Large intestine (tissue), 3 donors: Measurements from ENCODE around the gene C10orf120. TPM values are rescaled to one million over a fixed set of nuclear protein-coding genes. Genes with fewer than 3 reads are reported as not detected.
A peak's percentile ranks its signal among the peaks of the same experiment; 100 is the strongest.

Experiments
- DNase-seq, 2 donors: peaks; one replicate each; pipeline versions ENCODE4 v3.0.0 to v3.0.0-alpha.2; 2013
- H3K27ac ChIP-seq: one replicate; pipeline ENCODE4 v1.5.1; 2013; ENCODE audit warnings: low read length
- H3K27me3 ChIP-seq: 2 replicates; pipeline ENCODE4 v1.6.1; 2013; ENCODE audit warnings: low read length; ENCODE audit not compliant: control insufficient read depth, insufficient read depth
- H3K36me3 ChIP-seq: 2 replicates; pipeline ENCODE4 v1.6.1; 2013; ENCODE audit warnings: low read length; ENCODE audit not compliant: control insufficient read depth, insufficient read depth
- H3K4me1 ChIP-seq: one replicate; pipeline ENCODE4 v1.6.1; 2013; ENCODE audit warnings: low read length; ENCODE audit not compliant: control insufficient read depth, insufficient read depth
- H3K4me3 ChIP-seq: one replicate; pipeline ENCODE4 v1.5.1; 2013; ENCODE audit warnings: low read length
- H3K9me3 ChIP-seq: one replicate; pipeline ENCODE4 v1.6.1; 2013; ENCODE audit warnings: mild to moderate bottlenecking, low read depth, low read length, moderate library complexity; ENCODE audit not compliant: control insufficient read depth
- WGBS: methylation state at CpG from one replicate; pipeline ENCODE4 v1.1.5; 2013; ENCODE audit warnings: low lambda C conversion rate; ENCODE audit not compliant: insufficient coverage; 5-methylcytosine and 5-hydroxymethylcytosine counted together
- polyA plus RNA-seq: library from polyadenylated mRNA; unstranded; fragments of 120-200 nt; gene quantifications from one replicate; pipeline ENCODE4 v1.2.1, GENCODE V29; 2013

The C10orf120 gene
- polyA plus RNA-seq, 1 donor: not detected

DNA sequence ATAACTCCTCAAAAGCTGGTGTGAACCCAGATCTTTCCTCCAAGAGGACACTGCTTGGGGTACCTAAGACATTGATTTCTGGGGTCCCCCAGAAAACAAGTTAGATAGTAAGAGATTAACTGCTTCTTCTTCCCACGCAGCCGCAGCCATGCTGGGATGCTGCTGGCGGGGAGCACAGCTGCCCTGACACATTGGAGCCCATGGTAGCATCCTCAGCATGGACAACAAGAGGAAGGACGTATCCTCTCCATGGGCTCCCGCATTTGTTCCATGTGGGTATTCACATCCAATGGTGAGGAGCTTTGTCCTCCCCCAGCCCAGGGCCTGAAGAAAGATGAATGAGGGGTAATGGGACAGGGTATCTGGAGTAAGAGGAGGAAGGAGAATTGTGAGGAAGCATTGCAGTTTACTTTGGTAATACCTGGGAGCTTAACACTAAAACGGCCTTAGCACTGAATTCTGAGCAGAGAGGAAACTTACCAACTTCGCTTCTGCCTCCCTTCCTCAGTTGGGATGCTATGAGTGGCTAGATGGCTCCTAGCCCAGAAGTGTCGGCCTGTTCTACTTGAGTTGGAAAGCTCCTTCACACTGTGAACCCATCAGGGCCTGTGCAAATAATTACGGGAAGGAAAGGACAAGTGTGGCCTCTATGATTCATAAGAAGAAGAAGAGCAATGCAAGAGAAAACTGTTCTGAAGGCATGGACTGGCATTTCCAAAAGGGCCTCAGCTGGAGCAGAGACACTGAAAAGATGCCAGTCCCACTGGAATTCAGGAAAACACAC lies 43.9 kb downstream of the C10orf120 start:
- WGBS: no CpG with 5 or more reads among the region's 9 CpGs
- Histone ChIP-seq H3K4me1 (no peaks in the 10 kb centered on the region), H3K9me3 (no peaks in the 10 kb centered on the region), H3K4me3 (no peak overlapping the region), H3K27me3 (peaks cover 7% of the 10 kb centered on the region), H3K36me3 (no peaks in the 10 kb centered on the region), H3K27ac (no peak overlapping the region)
- DNase-seq: no peak

DNA sequence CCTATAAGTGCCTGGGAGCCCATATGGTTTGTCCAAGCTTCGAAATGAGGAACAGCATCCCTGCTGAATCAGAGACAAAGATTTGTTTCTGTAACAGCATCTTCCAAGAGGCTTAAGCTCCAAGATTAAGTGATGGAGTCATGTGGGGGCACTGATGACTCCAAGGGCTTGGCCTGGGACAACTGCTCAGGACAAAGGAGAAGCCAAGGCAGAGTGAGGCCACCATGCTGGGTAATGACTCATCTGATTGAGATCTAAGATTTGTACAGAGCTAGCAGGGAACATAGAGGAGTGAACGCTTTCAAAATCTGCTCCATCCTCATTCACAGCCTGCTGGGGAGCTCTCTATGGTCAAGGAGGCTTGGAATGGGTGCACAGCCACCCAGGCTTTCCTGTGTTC lies 49.3 kb downstream of the C10orf120 start:
- H3K27ac ChIP-seq: no peak overlapping the region
- peaks cover 2% of the 10 kb centered on the region for H3K4me1 ChIP-seq
- H3K36me3 ChIP-seq: no peaks in the 10 kb centered on the region
- WGBS: no CpG with 5 or more reads among the region's 2 CpGs
- H3K27me3 ChIP-seq: peaks cover 7% of the 10 kb centered on the region
- no peak for DNase-seq
- H3K4me3 ChIP-seq: no peak overlapping the region
- no peaks in the 10 kb centered on the region for H3K9me3 ChIP-seq

DNA sequence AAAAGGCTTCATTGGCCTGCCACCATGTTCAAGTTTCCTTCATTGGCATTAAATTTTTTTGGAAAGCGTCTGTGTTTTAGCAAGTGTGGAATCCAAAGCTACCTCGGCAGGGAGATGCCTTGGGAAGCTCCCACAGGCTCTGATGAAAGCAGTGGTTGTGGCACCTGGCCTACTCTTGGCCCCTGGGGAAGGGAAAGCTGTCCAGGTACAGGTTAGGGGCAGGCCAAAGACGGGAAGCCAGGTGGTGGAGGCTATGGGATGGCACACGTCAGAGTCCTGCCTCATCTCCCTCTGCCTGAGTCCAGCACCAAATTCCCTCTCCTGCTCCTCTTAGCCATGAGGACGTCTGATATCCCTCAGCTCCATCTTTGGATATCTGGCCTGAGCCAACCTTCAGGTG lies 49.7 kb downstream of the C10orf120 start:
- Histone ChIP-seq H3K9me3 (no peaks in the 10 kb centered on the region), H3K4me3 (no peak overlapping the region), H3K27me3 (peaks cover 6% of the 10 kb centered on the region), H3K36me3 (no peaks in the 10 kb centered on the region), H3K27ac (no peak overlapping the region), H3K4me1 (peaks cover 2% of the 10 kb centered on the region)
- WGBS: no CpG with 5 or more reads among the region's 5 CpGs
- no peak for DNase-seq

DNA sequence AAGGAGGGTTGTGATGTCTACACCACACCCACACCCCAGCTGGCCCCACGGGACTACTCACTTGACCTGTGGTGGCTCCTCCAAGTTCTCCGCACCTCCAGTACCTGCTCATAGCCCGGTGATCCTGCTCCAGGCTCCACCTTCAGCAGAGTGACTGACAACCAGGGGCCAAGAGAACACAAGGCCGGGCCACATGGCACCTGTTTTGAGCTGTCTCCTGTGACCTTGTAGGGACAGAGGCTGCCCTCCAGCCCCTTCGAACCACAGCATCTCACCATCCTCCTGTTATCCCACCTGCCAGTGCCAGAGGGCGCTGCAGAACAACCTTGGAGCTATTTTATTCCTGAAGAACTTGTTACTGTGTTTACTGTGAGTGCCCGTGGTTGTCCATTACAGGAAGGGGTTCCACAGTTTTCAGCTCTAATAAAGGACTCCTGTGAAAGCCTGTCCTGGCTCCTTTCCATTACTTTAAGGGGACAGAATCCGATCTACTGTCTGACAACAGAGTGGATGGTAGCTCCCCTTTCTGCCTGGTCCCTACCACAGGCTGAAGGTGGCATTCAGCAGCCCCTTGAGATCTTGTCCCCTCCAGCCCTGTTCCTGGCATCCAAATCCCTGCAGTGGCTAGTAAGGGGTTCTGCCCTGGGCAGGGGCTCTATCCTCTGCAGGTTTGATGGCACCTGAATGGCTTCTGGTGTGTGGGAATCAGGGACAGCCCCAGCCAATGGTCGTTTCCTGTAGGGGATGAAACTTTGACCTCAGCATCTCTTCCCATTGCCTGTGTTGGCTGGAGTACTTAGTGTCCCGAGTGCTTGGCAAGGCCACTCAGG lies 50.8 kb downstream of the C10orf120 start:
- no peak overlapping the region for H3K4me3 ChIP-seq
- whole genome bisulfite sequencing: no CpG with 5 or more reads among the region's 10 CpGs
- no peak overlapping the region for H3K27ac ChIP-seq
- H3K27me3 ChIP-seq: peaks cover 4% of the 10 kb centered on the region
- peak; percentile 32 to 49 for DNase-seq
- peaks cover 2% of the 10 kb centered on the region for H3K4me1 ChIP-seq
- no peaks in the 10 kb centered on the region for H3K36me3 ChIP-seq
- no peaks in the 10 kb centered on the region for H3K9me3 ChIP-seq

Other genes with a start within 250 kb of the C10orf120 start
- gene ARMS2, start 245.2 kb downstream of the C10orf120 start, polyA plus RNA-seq: 0.15 TPM
- 69.8 TPM for gene HTRA1, start 238.3 kb downstream of the C10orf120 start, polyA plus RNA-seq
- 198 TPM for gene DMBT1, start 139.1 kb downstream of the C10orf120 start, polyA plus RNA-seq
- gene CUZD1, start 146.0 kb upstream of the C10orf120 start, polyA plus RNA-seq: 0.90 TPM
- gene FAM24B, start 179.7 kb upstream of the C10orf120 start, polyA plus RNA-seq: 4.1 TPM
- not detected for gene FAM24A, start 210.8 kb upstream of the C10orf120 start, polyA plus RNA-seq